Measurements from ENCODE around the gene BRPF1.

Gene BRPF1

DNA sequence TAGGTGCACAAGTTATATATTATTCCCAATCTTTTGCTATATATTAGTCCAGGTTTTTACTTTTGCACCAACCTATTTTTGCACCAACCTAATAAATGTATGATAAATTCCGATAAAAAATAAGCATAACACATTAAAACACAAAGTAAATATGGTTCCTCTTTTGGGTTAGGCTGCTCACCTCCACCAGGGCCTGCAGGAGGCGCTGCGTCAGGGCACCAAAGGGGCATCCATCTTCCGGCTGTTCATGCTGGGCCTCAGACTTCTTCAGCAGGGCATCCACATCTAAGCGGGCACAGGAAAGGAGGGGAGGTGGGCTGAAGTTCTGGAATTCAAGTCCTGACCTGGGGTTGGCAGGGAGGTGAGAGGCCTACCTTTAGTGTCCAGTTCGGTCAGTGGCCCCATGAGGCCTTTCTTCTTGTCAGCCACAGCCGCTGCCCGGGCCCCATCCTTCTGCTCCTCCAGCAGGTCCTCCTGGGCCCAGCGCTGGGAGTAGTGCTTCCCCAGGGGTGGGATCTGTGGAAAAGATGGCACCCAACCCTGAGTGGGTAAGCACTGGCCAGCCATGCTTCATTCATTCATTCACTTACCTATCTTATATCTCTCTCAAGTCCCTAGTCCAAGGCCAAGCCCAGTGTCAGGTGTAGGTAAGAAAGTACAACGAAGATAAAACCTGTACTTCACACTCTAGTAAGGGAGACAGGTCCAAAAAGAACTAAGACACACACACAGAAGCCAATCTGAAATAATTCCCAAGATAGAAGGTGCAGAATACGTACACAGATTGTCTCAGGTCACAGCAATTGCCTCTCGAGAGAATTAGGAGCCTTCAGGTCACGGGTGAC is 55.5 kb downstream of the BRPF1 start:
- in situ Hi-C loops (cut with HindIII; ENCODE audit: low sequenced_read_pairs) = no loop called here
- TF ChIP-seq, protein P1, sequence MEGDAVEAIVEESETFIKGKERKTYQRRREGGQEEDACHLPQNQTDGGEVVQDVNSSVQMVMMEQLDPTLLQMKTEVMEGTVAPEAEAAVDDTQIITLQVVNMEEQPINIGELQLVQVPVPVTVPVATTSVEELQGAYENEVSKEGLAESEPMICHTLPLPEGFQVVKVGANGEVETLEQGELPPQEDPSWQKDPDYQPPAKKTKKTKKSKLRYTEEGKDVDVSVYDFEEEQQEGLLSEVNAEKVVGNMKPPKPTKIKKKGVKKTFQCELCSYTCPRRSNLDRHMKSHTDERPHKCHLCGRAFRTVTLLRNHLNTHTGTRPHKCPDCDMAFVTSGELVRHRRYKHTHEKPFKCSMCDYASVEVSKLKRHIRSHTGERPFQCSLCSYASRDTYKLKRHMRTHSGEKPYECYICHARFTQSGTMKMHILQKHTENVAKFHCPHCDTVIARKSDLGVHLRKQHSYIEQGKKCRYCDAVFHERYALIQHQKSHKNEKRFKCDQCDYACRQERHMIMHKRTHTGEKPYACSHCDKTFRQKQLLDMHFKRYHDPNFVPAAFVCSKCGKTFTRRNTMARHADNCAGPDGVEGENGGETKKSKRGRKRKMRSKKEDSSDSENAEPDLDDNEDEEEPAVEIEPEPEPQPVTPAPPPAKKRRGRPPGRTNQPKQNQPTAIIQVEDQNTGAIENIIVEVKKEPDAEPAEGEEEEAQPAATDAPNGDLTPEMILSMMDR (IDR thresholded peaks at IDR 0.05; ENCODE audit: low read depth, low read length, missing control alignments) = peak; percentile 50
- DNase-seq (ENCODE audit: low read depth) = no peak
- H3K4me3 ChIP-seq (ENCODE audit: low read depth, low read length) = no peak overlapping the region

DNA sequence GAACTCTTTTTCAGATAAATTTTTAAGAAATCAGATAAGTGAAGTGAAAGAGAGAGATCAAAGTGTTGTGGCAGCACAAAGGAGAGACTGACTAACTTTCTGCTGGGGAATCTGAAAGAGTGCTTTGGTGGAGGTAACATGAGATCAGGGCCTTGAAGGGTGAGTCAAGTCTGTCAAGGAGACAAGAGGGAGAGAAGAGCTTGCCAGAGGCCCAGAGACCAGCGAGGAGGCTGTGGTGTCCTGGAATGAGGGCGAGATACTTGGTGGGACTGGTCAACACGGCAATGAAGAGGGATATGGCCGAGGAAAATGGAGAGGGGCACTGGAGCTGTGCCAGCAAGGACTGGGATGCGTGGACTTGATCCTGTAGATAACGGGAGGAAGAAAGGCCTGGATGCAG is 56.2 kb downstream of the BRPF1 start:
- DNase-seq (ENCODE audit: low read depth) = no peak
- in situ Hi-C loops (cut with HindIII; ENCODE audit: low sequenced_read_pairs) = no loop called here
- H3K4me3 ChIP-seq (ENCODE audit: low read depth, low read length) = no peak overlapping the region
- TF ChIP-seq, protein P1 (IDR thresholded peaks at IDR 0.05; ENCODE audit: low read depth, low read length, missing control alignments) = no peak

DNA sequence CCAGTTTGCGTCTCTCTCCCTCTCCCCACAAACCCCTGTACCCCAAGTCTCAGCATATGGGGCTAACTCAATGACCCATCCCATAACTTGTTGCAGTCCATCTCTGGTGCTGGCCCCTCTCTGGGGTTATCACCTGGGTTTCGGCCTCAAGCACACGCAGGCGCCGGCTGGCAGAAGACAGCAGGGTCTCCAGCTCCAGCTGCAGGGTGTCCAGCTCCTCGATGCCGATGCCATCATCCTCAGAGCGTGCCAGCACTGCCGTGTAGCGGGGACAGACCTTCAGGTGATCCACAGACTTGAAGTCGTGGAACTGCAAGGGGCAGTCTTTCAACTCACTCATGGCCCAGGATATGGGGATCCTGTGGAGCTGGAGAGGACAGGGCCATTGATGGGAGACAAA is 59.6 kb downstream of the BRPF1 start:
- peak overlapping the region; percentile 97 for H3K4me3 ChIP-seq (ENCODE audit: low read depth, low read length)
- no peak for DNase-seq (ENCODE audit: low read depth)
- TF ChIP-seq, protein P1 (IDR thresholded peaks at IDR 0.05; ENCODE audit: low read depth, low read length, missing control alignments) = no peak
- in situ Hi-C loops (cut with HindIII; ENCODE audit: low sequenced_read_pairs) = no loop called here

DNA sequence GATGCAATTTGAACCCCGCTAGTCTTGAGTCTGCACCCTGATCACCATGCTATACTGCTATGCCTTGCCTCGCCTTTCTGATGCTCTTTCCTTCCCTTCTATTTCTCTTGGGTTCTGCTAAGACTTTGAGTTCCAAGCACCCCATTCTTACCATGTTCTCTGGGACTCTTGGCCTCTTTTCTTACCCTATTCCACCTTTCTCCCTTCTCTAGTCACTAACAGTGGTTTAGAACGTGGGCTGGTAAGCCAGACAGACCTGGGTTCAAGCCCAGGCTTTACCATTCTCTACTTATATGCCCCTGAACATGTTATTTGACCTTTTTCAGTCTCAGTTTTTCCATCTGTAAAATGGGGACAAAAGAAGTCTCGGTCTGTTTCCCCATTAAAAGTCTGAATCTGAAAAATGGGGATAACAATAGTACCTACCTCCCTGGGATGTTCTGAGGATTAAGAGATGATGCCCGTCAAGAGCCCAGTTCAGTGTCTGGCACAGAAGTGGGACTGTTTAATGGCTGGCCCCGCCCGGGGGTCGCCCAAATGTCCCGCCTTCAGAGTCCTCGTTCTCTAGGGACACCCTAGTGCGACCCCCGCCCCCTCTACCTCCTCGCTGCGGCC is 60.4 kb downstream of the BRPF1 start:
- TF ChIP-seq, protein P1 (IDR thresholded peaks at IDR 0.05; ENCODE audit: low read depth, low read length, missing control alignments) = no peak
- no peak for DNase-seq (ENCODE audit: low read depth)
- H3K4me3 ChIP-seq (ENCODE audit: low read depth, low read length) = peak overlapping the region; percentile 97
- in situ Hi-C loops (cut with HindIII; ENCODE audit: low sequenced_read_pairs) = no loop called here

DNA sequence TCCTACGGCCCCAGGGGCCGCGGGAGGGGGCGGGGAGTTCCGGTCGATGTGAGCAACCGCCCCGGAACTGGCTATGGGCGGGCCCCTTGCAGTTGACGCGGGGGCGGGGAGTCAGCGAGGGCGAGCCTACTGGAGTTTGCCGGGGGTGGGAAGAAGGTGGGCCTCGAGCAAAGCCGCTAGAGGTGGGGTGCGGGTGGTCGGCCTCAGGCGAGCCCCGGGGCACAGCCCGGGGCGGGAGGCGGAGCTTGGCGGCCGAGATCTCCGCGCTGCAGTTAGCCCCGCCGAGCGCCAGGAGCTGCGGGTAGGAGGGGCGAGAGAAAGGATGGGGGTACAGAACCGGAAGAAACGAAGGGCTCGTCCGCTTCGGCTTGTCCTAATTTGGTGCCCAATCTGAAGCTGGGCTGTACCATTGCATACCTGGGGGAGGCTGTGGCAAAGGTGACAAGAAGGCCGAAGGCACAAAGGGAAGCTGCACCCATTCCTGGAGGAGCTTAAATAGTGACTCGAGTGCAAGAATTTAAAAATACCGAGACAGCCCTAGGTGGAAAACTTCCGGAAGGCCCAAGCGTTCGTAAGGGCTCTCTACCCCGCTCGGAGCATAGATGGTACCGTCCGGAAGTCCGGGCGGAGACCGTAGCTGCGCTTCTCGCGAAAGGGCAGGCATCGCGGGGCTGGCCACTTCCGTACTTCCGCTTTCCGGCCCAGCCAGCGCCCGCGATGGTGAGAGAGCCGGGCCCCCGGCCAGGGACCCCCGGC is 61.0 kb downstream of the BRPF1 start, which contains the start of the genes ARPC4 and TADA3:
ARPC4 (plus strand) TSS at position 678 of the 756 bp plus-strand sequence; CDS start at position 718, 40 bp downstream.
TADA3 (minus strand) TSS at position 69 of the 756 bp plus-strand sequence. CDS start 1,007 bp downstream, outside the sequence.
- peak within 1 kb of the TSS; percentile 97 for H3K4me3 ChIP-seq (ENCODE audit: low read depth, low read length)
- in situ Hi-C loops (cut with HindIII; ENCODE audit: low sequenced_read_pairs) = no loop called here
- peak; percentile 92 for DNase-seq (ENCODE audit: low read depth)
- TF ChIP-seq, protein P1 (IDR thresholded peaks at IDR 0.05; ENCODE audit: low read depth, low read length, missing control alignments) = no peak

DNA sequence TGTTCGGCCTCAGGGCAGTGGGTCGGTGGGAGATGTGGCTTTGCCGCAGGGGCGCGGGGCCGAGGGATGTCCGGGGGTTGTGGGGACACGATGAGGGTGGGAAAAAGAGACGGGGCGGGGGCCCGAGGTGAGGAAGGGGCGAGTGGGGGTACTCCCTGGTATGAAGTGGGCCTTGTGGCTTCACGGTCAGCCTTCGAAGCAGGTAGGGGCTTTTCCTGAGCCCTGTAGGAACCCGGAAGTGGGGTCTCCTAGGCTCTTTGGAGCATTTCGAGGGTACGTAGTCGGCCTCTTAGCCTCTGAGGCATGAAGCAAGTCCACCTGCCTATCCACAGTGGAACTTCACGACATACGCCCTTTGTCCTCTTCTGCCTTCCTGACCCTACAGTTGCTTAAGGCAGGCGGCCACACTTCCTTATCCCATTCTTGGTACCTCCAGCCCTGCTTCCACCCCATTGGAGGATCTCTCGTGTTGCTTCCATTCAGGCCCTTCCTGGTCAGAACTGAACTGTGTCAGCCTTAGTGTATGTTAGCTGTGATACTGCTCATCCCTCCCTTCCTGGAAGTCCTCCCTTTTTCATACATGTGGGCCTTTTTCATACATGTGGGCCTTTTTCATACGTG is 61.7 kb downstream of the BRPF1 start:
- TF ChIP-seq, protein P1 (IDR thresholded peaks at IDR 0.05; ENCODE audit: low read depth, low read length, missing control alignments) = no peak
- peak overlapping the region; percentile 97 for H3K4me3 ChIP-seq (ENCODE audit: low read depth, low read length)
- in situ Hi-C loops (cut with HindIII; ENCODE audit: low sequenced_read_pairs) = no loop called here
- DNase-seq (ENCODE audit: low read depth) = no peak

All from astrocyte of the cerebellum (primary cell).